Measurements from ENCODE around the gene UGT1A6. TPM values are rescaled to one million over a fixed set of nuclear protein-coding genes. Genes with fewer than 3 reads are reported as not detected.

The UGT1A6 gene
- total RNA-seq, 1 donor from 2014 or later: 1.9 TPM

- TF ChIP-seq CTCF (conservative IDR thresholded peaks at IDR 0.05): peak; percentile 90
- no peaks in the 10 kb centered on the region for H3K9me3 Mint-ChIP-seq
- H3K27ac Mint-ChIP-seq: no peak overlapping the region
- peaks cover 35% of the 10 kb centered on the region for H3K27me3 Mint-ChIP-seq
- no peaks in the 10 kb centered on the region for H3K4me1 Mint-ChIP-seq (ENCODE audit: unreplicated experiment)
- H3K36me3 Mint-ChIP-seq: no peaks in the 10 kb centered on the region
- peak; percentile 79 for DNase-seq (ENCODE audit: extremely low spot score, unreplicated experiment)
- H3K4me3 Mint-ChIP-seq: no peak overlapping the region
Observed at GRCh38 chr2:233711312-233712008, 18.8 kb downstream of the UGT1A6 start.

GRCh38 chr2:233712611-233713261 is 20.0 kb downstream of the UGT1A6 start, which contains the start of gene UGT1A5:
TSS of gene UGT1A5 (plus strand) at chr2:233712907. CDS start at chr2:233712992, 85 bp downstream.
- no peaks in the 10 kb centered on the region for H3K9me3 Mint-ChIP-seq
- DNase-seq (ENCODE audit: extremely low spot score, unreplicated experiment): no peak
- H3K4me1 Mint-ChIP-seq (ENCODE audit: unreplicated experiment): no peaks in the 10 kb centered on the region
- H3K4me3 Mint-ChIP-seq: no peak within 1 kb of the TSS
- no peak within 1 kb of the TSS for H3K27ac Mint-ChIP-seq
- TF ChIP-seq CTCF (conservative IDR thresholded peaks at IDR 0.05): no peak
- no peaks in the 10 kb centered on the region for H3K36me3 Mint-ChIP-seq
- H3K27me3 Mint-ChIP-seq: peaks cover 38% of the 10 kb centered on the region

GRCh38 chr2:233713262-233713615 is 20.5 kb downstream of the UGT1A6 start:
- no peak for DNase-seq (ENCODE audit: extremely low spot score, unreplicated experiment)
- Mint-ChIP-seq H3K4me1 (ENCODE audit: unreplicated experiment) (no peaks in the 10 kb centered on the region), H3K27ac (no peak overlapping the region), H3K36me3 (no peaks in the 10 kb centered on the region), H3K4me3 (no peak overlapping the region), H3K9me3 (no peaks in the 10 kb centered on the region), H3K27me3 (peaks cover 37% of the 10 kb centered on the region)
- no peak for TF ChIP-seq CTCF (conservative IDR thresholded peaks at IDR 0.05)

- Mint-ChIP-seq H3K9me3 (no peaks in the 10 kb centered on the region), H3K27ac (no peak overlapping the region), H3K4me3 (no peak overlapping the region), H3K36me3 (no peaks in the 10 kb centered on the region), H3K27me3 (peaks cover 37% of the 10 kb centered on the region), H3K4me1 (ENCODE audit: unreplicated experiment) (no peaks in the 10 kb centered on the region)
- no peak for TF ChIP-seq CTCF (conservative IDR thresholded peaks at IDR 0.05)
- DNase-seq (ENCODE audit: extremely low spot score, unreplicated experiment): no peak
Observed at GRCh38 chr2:233714121-233714520, 21.4 kb downstream of the UGT1A6 start.

- no peak for TF ChIP-seq CTCF (conservative IDR thresholded peaks at IDR 0.05)
- Mint-ChIP-seq H3K9me3 (no peaks in the 10 kb centered on the region), H3K27me3 (peaks cover 27% of the 10 kb centered on the region), H3K4me1 (ENCODE audit: unreplicated experiment) (no peaks in the 10 kb centered on the region), H3K36me3 (no peaks in the 10 kb centered on the region), H3K4me3 (no peak within 1 kb of the TSS), H3K27ac (no peak within 1 kb of the TSS)
- no peak for DNase-seq (ENCODE audit: extremely low spot score, unreplicated experiment)
Observed at GRCh38 chr2:233718552-233718951, 25.9 kb downstream of the UGT1A6 start, which contains the start of gene UGT1A4. TSS of gene UGT1A4 (plus strand) at chr2:233718736. CDS start at chr2:233718821, 85 bp downstream.
